Measurements from ENCODE around the gene SBK3. TPM values are rescaled to one million over a fixed set of nuclear protein-coding genes. Genes with fewer than 3 reads are reported as not detected.

Gene SBK3
- total and polyA plus RNA-seq, 2 donors (not counting 1 experiment from before 2014, with no cell fraction given), result not detected

DNA sequence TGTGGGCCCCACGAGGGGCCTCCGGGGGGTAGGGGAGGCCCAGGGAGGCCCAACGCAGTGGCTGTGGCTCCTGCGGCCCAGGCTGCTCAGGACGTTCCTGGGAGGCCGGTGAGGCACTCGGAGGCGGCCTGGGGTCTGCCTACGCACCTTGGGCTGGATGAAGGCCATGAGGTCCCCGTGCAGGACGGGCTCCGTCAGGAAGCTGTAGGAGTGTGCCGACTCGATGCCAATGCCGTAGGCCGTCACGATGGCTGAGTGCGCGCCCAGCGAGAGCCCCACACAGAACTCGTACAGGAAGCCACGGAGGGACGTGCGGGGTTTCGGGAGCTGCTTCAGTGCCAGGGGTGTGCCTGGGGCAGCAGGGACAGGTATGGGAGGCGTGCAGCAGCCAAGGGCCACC is 14.3 kb downstream of the SBK3 start:
- H3K9me3 Mint-ChIP-seq (ENCODE audit: insufficient read depth), result no peaks in the 10 kb centered on the region
- no peak overlapping the region for H3K27ac Mint-ChIP-seq
- TF ChIP-seq, protein P1, sequence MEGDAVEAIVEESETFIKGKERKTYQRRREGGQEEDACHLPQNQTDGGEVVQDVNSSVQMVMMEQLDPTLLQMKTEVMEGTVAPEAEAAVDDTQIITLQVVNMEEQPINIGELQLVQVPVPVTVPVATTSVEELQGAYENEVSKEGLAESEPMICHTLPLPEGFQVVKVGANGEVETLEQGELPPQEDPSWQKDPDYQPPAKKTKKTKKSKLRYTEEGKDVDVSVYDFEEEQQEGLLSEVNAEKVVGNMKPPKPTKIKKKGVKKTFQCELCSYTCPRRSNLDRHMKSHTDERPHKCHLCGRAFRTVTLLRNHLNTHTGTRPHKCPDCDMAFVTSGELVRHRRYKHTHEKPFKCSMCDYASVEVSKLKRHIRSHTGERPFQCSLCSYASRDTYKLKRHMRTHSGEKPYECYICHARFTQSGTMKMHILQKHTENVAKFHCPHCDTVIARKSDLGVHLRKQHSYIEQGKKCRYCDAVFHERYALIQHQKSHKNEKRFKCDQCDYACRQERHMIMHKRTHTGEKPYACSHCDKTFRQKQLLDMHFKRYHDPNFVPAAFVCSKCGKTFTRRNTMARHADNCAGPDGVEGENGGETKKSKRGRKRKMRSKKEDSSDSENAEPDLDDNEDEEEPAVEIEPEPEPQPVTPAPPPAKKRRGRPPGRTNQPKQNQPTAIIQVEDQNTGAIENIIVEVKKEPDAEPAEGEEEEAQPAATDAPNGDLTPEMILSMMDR (IDR thresholded peaks at IDR 0.05), result no peak
- no peak for TF ChIP-seq EZH2 (IDR thresholded peaks at IDR 0.05; ENCODE audit: borderline replicate concordance, insufficient read depth, low read depth, low read length, poor library complexity, severe bottlenecking)
- intact Hi-C loops (cut with micrococcal nuclease), result no loop called here
- no peak overlapping the region for H3K27ac ChIP-seq (ENCODE audit: low read length in 2 of 2)
- H4K20me1 ChIP-seq (ENCODE audit: control insufficient read depth, insufficient read depth, low read length, poor library complexity, severe bottlenecking), result no peaks in the 10 kb centered on the region
- POLR2A ChIA-PET, result no interaction called here
- no peaks in the 10 kb centered on the region for H3K4me1 ChIP-seq (ENCODE audit: control insufficient read depth in 2 of 2, insufficient read depth in 2 of 2, low read length in 2 of 2)
- H2AFZ ChIP-seq (ENCODE audit: insufficient read depth, low read depth, low read length, poor library complexity, severe bottlenecking), result no peak overlapping the region
- WGBS (ENCODE audit: insufficient coverage), result 92% methylated on average over 26 of the region's 26 CpGs
- no peaks in the 10 kb centered on the region for H3K79me2 ChIP-seq (ENCODE audit: control insufficient read depth, insufficient read depth, low read length)
- no peak overlapping the region for H3K4me2 ChIP-seq (replicated peaks; ENCODE audit: low read depth, low read length, poor library complexity, severe bottlenecking)
- H3K4me3 ChIP-seq (ENCODE audit: control extremely low read depth in 1 of 5, extremely low read depth in 1 of 5, insufficient read depth in 1 of 5, low read depth in 2 of 5, low read length in 4 of 5), result no peak overlapping the region
- ATAC-seq (ENCODE audit: low read depth) (no peak), DNase-seq (no peak)
- H3K9me3 ChIP-seq (ENCODE audit: control extremely low read depth in 1 of 3, control insufficient read depth in 2 of 3, insufficient read depth in 1 of 3, low read length in 2 of 3), result peaks cover 0 to 4% (median 0%) of the 10 kb centered on the region in 3 donors
- H3K27me3 Mint-ChIP-seq, result peaks cover 4% of the 10 kb centered on the region
- H3K4me3 Mint-ChIP-seq, result no peak overlapping the region
- H3K27me3 ChIP-seq (replicated peaks in 1 of 4; ENCODE audit: control extremely low read depth in 1 of 4, control insufficient read depth in 3 of 4, insufficient read depth in 4 of 4, low read length in 3 of 4), result no peaks in the 10 kb centered on the region
- H3K4me1 Mint-ChIP-seq, result no peaks in the 10 kb centered on the region
- CTCF ChIA-PET, result no interaction called here
- H3K36me3 ChIP-seq (replicated peaks in 1 of 2; ENCODE audit: control extremely low read depth in 1 of 2, control insufficient read depth in 1 of 2, extremely low read depth in 1 of 2, insufficient read depth in 2 of 2, low read length in 1 of 2), result no peaks in the 10 kb centered on the region
- no peak overlapping the region for H3K9ac ChIP-seq (ENCODE audit: low read length)

DNA sequence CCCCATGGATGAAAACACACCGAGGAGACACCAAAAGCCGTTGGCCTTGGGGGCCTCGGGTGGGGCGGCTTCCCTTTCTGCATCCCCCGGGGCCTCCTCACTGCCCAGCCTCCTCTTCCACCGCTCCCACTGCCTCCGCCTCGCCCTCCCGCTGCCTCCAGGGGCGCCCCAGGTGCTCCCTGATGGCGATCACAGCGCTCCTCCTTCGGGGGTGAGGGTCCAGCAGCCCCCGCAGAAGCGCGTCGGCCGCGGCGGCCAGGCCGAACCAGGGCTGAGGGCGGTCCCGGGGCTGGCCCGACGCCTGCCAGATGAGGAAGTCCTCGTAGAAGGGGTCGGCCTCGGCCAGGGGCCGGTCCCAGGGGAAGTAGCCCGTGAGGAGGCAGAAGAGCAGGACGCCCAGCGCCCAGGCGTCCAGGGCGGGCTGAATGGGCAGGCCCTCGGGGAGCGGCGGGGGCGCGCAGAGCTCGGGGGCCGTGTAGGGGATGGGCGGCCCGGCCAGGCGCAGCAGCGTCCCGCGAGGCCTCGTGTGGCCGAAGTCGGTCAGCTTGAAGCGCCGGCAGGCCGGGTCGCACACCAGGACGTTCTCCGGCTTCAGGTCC is 15.6 kb downstream of the SBK3 start:
- DNase-seq (no peak), ATAC-seq (ENCODE audit: low read depth) (no peak)
- H3K27me3 Mint-ChIP-seq, result peaks cover 9% of the 10 kb centered on the region
- H3K27ac Mint-ChIP-seq, result no peak overlapping the region
- TF ChIP-seq, protein P1 (IDR thresholded peaks at IDR 0.05), result no peak
- no peak for TF ChIP-seq EZH2 (IDR thresholded peaks at IDR 0.05; ENCODE audit: borderline replicate concordance, insufficient read depth, low read depth, low read length, poor library complexity, severe bottlenecking)
- Histone ChIP-seq H3K27ac (ENCODE audit: low read length in 2 of 2) (no peak overlapping the region), H3K27me3 (replicated peaks in 1 of 4; ENCODE audit: control extremely low read depth in 1 of 4, control insufficient read depth in 3 of 4, insufficient read depth in 4 of 4, low read length in 3 of 4) (no peaks in the 10 kb centered on the region), H2AFZ (ENCODE audit: insufficient read depth, low read depth, low read length, poor library complexity, severe bottlenecking) (no peak overlapping the region), H4K20me1 (ENCODE audit: control insufficient read depth, insufficient read depth, low read length, poor library complexity, severe bottlenecking) (no peaks in the 10 kb centered on the region), H3K9me3 (ENCODE audit: control extremely low read depth in 1 of 3, control insufficient read depth in 2 of 3, insufficient read depth in 1 of 3, low read length in 2 of 3) (peaks cover 0 to 4% (median 0%) of the 10 kb centered on the region in 3 donors), H3K4me1 (ENCODE audit: control insufficient read depth in 2 of 2, insufficient read depth in 2 of 2, low read length in 2 of 2) (no peaks in the 10 kb centered on the region), H3K4me2 (replicated peaks; ENCODE audit: low read depth, low read length, poor library complexity, severe bottlenecking) (no peak overlapping the region), H3K36me3 (replicated peaks in 1 of 2; ENCODE audit: control extremely low read depth in 1 of 2, control insufficient read depth in 1 of 2, extremely low read depth in 1 of 2, insufficient read depth in 2 of 2, low read length in 1 of 2) (no peaks in the 10 kb centered on the region), H3K9ac (ENCODE audit: low read length) (no peak overlapping the region), H3K4me3 (ENCODE audit: control extremely low read depth in 1 of 5, extremely low read depth in 1 of 5, insufficient read depth in 1 of 5, low read depth in 2 of 5, low read length in 4 of 5) (no peak overlapping the region), H3K79me2 (ENCODE audit: control insufficient read depth, insufficient read depth, low read length) (no peaks in the 10 kb centered on the region)
- intact Hi-C loops (cut with micrococcal nuclease), result no loop called here
- no peaks in the 10 kb centered on the region for H3K9me3 Mint-ChIP-seq (ENCODE audit: insufficient read depth)
- no peaks in the 10 kb centered on the region for H3K4me1 Mint-ChIP-seq
- H3K4me3 Mint-ChIP-seq, result no peak overlapping the region
- POLR2A ChIA-PET, result no interaction called here
- 88% methylated on average over 50 of the region's 56 CpGs for WGBS (ENCODE audit: insufficient coverage)
- CTCF ChIA-PET, result no interaction called here

All from B cell (primary cell).